ENCODE measurements around the gene OR56B1. TPM values are rescaled to one million over a fixed set of nuclear protein-coding genes. Genes with fewer than 3 reads are reported as not detected.

Gene OR56B1, protein sequence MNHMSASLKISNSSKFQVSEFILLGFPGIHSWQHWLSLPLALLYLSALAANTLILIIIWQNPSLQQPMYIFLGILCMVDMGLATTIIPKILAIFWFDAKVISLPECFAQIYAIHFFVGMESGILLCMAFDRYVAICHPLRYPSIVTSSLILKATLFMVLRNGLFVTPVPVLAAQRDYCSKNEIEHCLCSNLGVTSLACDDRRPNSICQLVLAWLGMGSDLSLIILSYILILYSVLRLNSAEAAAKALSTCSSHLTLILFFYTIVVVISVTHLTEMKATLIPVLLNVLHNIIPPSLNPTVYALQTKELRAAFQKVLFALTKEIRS
- not detected in 2 replicates for total RNA-seq

DNA sequence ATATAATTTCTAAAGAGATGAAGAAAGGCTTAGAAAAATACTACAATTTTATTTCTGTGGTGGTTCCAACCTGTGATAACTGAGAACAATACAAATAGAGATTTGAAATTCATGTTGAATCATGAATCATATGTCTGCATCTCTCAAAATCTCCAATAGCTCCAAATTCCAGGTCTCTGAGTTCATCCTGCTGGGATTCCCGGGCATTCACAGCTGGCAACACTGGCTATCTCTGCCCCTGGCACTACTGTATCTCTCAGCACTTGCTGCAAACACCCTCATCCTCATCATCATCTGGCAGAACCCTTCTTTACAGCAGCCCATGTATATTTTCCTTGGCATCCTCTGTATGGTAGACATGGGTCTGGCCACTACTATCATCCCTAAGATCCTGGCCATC is at the start of gene OR56B1:
Gene OR56B1 (plus strand): TSS at position 53 of the 400 bp plus-strand sequence. CDS start 69 bp downstream, at position 122.

DNA sequence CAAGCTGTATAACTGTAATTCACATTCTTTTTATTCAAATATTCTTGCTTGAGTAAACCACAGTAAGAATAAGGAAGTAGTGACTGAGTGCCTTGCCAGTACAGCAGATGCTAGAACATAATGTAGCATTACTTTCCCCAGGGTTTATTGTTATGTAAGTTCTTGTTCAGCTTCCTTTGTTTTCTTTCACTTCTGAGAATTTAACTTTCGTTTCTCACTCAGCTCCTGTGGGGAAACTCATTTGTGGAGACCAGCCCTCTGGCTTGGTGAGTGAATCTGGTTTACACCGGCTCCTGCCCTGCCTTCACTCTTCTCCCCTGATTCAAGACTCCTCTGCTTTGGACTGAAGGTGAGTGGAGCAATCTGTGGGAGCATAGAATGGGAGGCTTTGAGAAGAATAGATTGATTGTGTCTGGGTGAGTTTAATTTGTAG is 46.7 kb upstream of the OR56B1 start, which contains the start of gene TRIM22:
Gene TRIM22 (plus strand): TSS at position 240 of the 433 bp plus-strand sequence. CDS start 6,443 bp downstream, outside the sequence.

DNA sequence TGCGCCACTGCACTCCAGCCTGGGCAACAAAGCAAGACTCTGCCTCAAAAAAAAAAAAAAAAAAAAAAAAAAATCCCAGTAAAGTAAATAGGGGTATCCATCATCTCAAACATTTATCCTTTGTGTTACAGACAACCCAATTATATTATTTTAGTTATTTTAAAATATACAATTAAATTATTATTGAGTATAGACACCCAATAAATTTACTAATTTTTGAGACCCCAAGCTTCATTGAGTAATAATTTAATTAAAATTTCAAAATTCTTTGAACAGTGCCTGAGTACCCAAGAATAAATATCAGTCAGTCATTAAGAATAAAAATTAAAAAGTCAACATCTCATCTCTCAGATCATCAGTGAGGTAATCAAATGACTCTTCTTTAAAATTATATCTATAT is 17.7 kb downstream of the OR56B1 start, which contains the start of gene OR52N4:
Gene OR52N4 (plus strand): TSS at position 301 of the 400 bp plus-strand sequence. CDS start 498 bp downstream, outside the sequence.

DNA sequence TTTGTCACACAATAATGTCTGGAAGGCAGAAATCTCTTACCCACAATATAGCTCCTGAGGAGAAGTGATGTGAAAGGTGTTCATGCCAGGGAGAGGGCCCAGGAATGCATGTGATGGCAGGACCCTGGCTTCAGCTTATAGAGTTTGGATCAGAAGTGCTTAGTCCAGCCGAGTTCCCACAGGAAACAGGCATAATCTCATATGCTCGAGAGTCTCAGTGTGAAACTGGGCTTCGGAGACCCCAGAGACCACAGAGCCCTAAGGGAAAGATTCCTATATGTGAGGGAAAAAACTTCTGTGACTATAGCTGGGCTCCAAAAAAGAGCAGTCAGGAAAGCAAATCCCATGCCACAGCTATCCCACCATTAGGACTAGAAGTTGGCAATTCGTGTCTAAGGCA is 47.0 kb downstream of the OR56B1 start, which contains the start of gene OR52N5:
Gene OR52N5 (minus strand): TSS at position 101 of the 400 bp plus-strand sequence. CDS start 4,721 bp downstream, outside the sequence.

Other genes with a start within 250 kb of the OR56B1 start
- gene OR52D1, start 247.8 kb upstream of the OR56B1 start, total RNA-seq: not detected in 2 replicates
- gene UBQLN3, start 226.5 kb upstream of the OR56B1 start, total RNA-seq: not detected in 2 replicates
- gene UBQLNL, start 219.7 kb upstream of the OR56B1 start, total RNA-seq: 0.36 TPM in 1 of 2 replicates, not detected in the other
- gene OR52H1, start 187.9 kb upstream of the OR56B1 start, total RNA-seq: not detected in 2 replicates
- not detected in 2 replicates for gene OR52B6, start 155.6 kb upstream of the OR56B1 start, total RNA-seq
- gene TRIM6, start 139.8 kb upstream of the OR56B1 start, total RNA-seq: 0.32 and 0.72 TPM in 2 replicates
- gene TRIM34, start 111.4 kb upstream of the OR56B1 start, total RNA-seq: 6.0 and 7.8 TPM in 2 replicates
- 12.0 and 16.2 TPM in 2 replicates for gene TRIM5, start 51.4 kb upstream of the OR56B1 start, total RNA-seq
- 21.7 and 56.9 TPM in 2 replicates for gene TRIM22, start 46.7 kb upstream of the OR56B1 start, total RNA-seq
- gene OR52N4, start 17.8 kb downstream of the OR56B1 start, total RNA-seq: not detected in 2 replicates
- not detected in 2 replicates for gene OR52N5, start 46.9 kb downstream of the OR56B1 start, total RNA-seq
- not detected in 2 replicates for gene OR52N1, start 54.8 kb downstream of the OR56B1 start, total RNA-seq
- gene OR52N2, start 72.5 kb downstream of the OR56B1 start, total RNA-seq: not detected in 2 replicates
- not detected in 2 replicates for gene OR52E6, start 105.4 kb downstream of the OR56B1 start, total RNA-seq
- not detected in 2 replicates for gene OR52E8, start 121.2 kb downstream of the OR56B1 start, total RNA-seq
- gene OR52E4, start 144.2 kb downstream of the OR56B1 start, total RNA-seq: not detected in 2 replicates
- gene OR52E5, start 156.8 kb downstream of the OR56B1 start, total RNA-seq: not detected in 2 replicates
- gene OR56A3, start 205.8 kb downstream of the OR56B1 start, total RNA-seq: not detected in 2 replicates
- not detected in 2 replicates for gene OR56A5, start 232.0 kb downstream of the OR56B1 start, total RNA-seq